ENCODE results near the gene PLK3.

DNA sequence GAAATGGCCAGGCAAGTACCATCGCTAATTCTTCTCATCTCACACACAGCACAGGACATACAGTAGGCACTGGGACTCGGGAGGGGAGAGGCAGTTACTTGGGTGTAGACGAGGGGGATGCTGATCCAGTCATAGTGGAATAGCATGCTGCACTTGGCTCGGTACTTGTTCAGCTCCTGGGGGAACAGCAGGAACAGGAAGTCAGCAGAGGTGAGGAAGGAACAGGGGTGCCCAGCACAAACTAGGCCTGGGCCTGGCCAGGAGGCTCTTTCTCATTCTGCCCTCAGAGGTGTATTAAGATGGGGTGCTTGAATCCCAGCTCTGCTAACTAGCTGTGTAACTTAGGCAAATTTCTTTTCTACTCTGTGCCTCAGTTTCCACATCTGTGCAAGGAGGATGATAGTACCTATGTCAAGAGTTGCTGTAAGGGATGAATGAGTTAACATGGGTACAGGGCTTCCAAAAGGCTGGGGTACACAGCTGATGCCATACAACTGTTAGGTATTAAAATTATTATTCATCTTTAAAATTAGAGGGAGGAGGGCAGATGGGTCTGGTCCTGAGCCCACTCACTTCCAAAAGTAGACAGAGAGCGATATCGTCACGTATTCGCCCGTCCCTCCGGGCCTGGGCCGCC lies 14.6 kb upstream of the PLK3 start:
- TF ChIP-seq PPARA (CRISPR knock-in tag; IDR thresholded peaks at IDR 0.05; ENCODE audit: borderline replicate concordance), result no peak
- no peak for TF ChIP-seq TCF4 (CRISPR knock-in tag; IDR thresholded peaks at IDR 0.05; ENCODE audit: borderline replicate concordance)
- TF ChIP-seq, protein P1, sequence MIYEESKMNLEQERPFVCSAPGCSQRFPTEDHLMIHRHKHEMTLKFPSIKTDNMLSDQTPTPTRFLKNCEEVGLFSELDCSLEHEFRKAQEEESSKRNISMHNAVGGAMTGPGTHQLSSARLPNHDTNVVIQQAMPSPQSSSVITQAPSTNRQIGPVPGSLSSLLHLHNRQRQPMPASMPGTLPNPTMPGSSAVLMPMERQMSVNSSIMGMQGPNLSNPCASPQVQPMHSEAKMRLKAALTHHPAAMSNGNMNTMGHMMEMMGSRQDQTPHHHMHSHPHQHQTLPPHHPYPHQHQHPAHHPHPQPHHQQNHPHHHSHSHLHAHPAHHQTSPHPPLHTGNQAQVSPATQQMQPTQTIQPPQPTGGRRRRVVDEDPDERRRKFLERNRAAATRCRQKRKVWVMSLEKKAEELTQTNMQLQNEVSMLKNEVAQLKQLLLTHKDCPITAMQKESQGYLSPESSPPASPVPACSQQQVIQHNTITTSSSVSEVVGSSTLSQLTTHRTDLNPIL (CRISPR knock-in tag; IDR thresholded peaks at IDR 0.05; ENCODE audit: low read depth), result no peak
- TF ChIP-seq ZNF565 (CRISPR knock-in tag; conservative IDR thresholded peaks at IDR 0.05; ENCODE audit: low read depth), result no peak
- TF ChIP-seq RARB (CRISPR knock-in tag; IDR thresholded peaks at IDR 0.05), result no peak
- no peak for TF ChIP-seq ESRRG (CRISPR knock-in tag; IDR thresholded peaks at IDR 0.05)
- TF ChIP-seq BACH2 (CRISPR knock-in tag; IDR thresholded peaks at IDR 0.05; ENCODE audit: borderline replicate concordance), result no peak
- TF ChIP-seq, protein P2, sequence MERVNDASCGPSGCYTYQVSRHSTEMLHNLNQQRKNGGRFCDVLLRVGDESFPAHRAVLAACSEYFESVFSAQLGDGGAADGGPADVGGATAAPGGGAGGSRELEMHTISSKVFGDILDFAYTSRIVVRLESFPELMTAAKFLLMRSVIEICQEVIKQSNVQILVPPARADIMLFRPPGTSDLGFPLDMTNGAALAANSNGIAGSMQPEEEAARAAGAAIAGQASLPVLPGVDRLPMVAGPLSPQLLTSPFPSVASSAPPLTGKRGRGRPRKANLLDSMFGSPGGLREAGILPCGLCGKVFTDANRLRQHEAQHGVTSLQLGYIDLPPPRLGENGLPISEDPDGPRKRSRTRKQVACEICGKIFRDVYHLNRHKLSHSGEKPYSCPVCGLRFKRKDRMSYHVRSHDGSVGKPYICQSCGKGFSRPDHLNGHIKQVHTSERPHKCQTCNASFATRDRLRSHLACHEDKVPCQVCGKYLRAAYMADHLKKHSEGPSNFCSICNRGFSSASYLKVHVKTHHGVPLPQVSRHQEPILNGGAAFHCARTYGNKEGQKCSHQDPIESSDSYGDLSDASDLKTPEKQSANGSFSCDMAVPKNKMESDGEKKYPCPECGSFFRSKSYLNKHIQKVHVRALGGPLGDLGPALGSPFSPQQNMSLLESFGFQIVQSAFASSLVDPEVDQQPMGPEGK (CRISPR knock-in tag; IDR thresholded peaks at IDR 0.05; ENCODE audit: borderline replicate concordance), result no peak
- no peak for TF ChIP-seq TOX (CRISPR knock-in tag; IDR thresholded peaks at IDR 0.05; ENCODE audit: borderline replicate concordance)
- TF ChIP-seq ZNF70 (CRISPR knock-in tag; IDR thresholded peaks at IDR 0.05), result no peak
- no peak for TF ChIP-seq ZFP3 (CRISPR knock-in tag; IDR thresholded peaks at IDR 0.05)
